ENCODE results near the gene CLDN24.

- TF ChIP-seq CTCF (IDR thresholded peaks at IDR 0.05; ENCODE audit: low read length), result no peak
- no peak for TF ChIP-seq EZH2phosphoT487 (IDR thresholded peaks at IDR 0.05; ENCODE audit: low read length)
These were observed 34.1 kb upstream of the CLDN24 start for GRCh38 chr4:183356173-183356830.
